HepG2 (cell line): ENCODE results near the gene TRANK1. TPM values are rescaled to one million over a fixed set of nuclear protein-coding genes. Genes with fewer than 3 reads are reported as not detected.
A peak's percentile ranks its signal among the peaks of the same experiment; 100 is the strongest.

Experiments
- ARHGAP35 ChIP-seq: sonication (generic); formaldehyde crosslinking; IDR thresholded peaks from 2 replicates; pipeline ENCODE4 v1.9.0; 2022; ENCODE audit warnings: mild to moderate bottlenecking, inconsistent platforms, moderate library complexity, missing genetic modification reagents, borderline replicate concordance
- ATF3 ChIP-seq: sonication (generic); formaldehyde crosslinking; IDR thresholded peaks from 2 replicates; pipeline ENCODE4 v1.4.0; 2020; ENCODE audit warnings: missing genetic modification reagents
- CENPT ChIP-seq: sonication (generic); formaldehyde crosslinking; IDR thresholded peaks from 2 replicates; pipeline ENCODE4 v1.8.0; 2022; ENCODE audit warnings: low read depth, mild to moderate bottlenecking, moderate library complexity, missing genetic modification reagents
- DNMT3B ChIP-seq: conservative IDR thresholded peaks from 2 replicates; pipeline ENCODE4 v1.6.1; 2016; ENCODE audit warnings: missing biosample characterization, control low read depth
- HNRNPL ChIP-seq: fragments of 200-400 bp; formaldehyde crosslinking; IDR thresholded peaks from 2 replicates; pipeline ENCODE4 v1.6.1; 2017; ENCODE audit warnings: mild to moderate bottlenecking, low read depth, low read length
- KDM2A ChIP-seq: sonication (generic); formaldehyde crosslinking; IDR thresholded peaks from 2 replicates; pipeline ENCODE4 v1.4.0; 2020; ENCODE audit warnings: low read depth, missing genetic modification reagents, borderline replicate concordance
- MBD4 ChIP-seq: IDR thresholded peaks from 2 replicates; pipeline ENCODE4 v1.6.1; 2012; ENCODE audit warnings: low read length, inconsistent platforms, borderline replicate concordance
- MED1 ChIP-seq: sonication (generic); formaldehyde crosslinking; IDR thresholded peaks from 2 replicates; pipeline ENCODE4 v1.4.0; 2020; ENCODE audit warnings: missing genetic modification reagents
- NAIF1 ChIP-seq: sonication (generic); formaldehyde crosslinking; IDR thresholded peaks from 2 replicates; pipeline ENCODE4 v1.5.0; 2020; ENCODE audit warnings: mild to moderate bottlenecking, missing genetic modification reagents, borderline replicate concordance
- PAWR ChIP-seq: sonication (generic); formaldehyde crosslinking; IDR thresholded peaks from 2 replicates; pipeline ENCODE4 v1.4.0; 2020; ENCODE audit warnings: missing genetic modification reagents, mild to moderate bottlenecking, borderline replicate concordance
- RXRB ChIP-seq: IDR thresholded peaks from 2 replicates; pipeline ENCODE4 v1.6.1; 2016; ENCODE audit warnings: borderline replicate concordance, missing genetic modification reagents, missing compliant biosample characterization
- U2AF2 ChIP-seq: fragments of 200-400 bp; formaldehyde crosslinking; IDR thresholded peaks from 2 replicates; pipeline ENCODE4 v1.6.1; 2017; ENCODE audit warnings: low read depth, mild to moderate bottlenecking, low read length
- ZBTB42 ChIP-seq: sonication (generic); formaldehyde crosslinking; IDR thresholded peaks from 2 replicates; pipeline ENCODE4 v1.5.0; 2020; ENCODE audit warnings: mild to moderate bottlenecking, missing genetic modification reagents
- ZNF33B ChIP-seq: sonication (generic); formaldehyde crosslinking; IDR thresholded peaks from 2 replicates; pipeline ENCODE4 v1.5.1; 2020; ENCODE audit warnings: mild to moderate bottlenecking, missing genetic modification reagents
- ZSCAN31 ChIP-seq: sonication (generic); formaldehyde crosslinking; IDR thresholded peaks from 2 replicates; pipeline ENCODE4 v1.5.0; 2020; ENCODE audit warnings: low read depth, mild to moderate bottlenecking, missing genetic modification reagents
- ZZZ3 ChIP-seq: sonication (generic); formaldehyde crosslinking; IDR thresholded peaks from 2 replicates; pipeline ENCODE4 v1.4.0; 2020; ENCODE audit warnings: missing genetic modification reagents, mild to moderate bottlenecking, borderline replicate concordance
- polyA plus RNA-seq, 8 experiments: library from polyadenylated mRNA; depleted of rRNA in 3 of 8; stranded (reverse) in 7 of 8; unstranded in 1 of 8; fragments of >200 nt; fragmentation: Illumina TruSeq in 4 of 8; extraction: Trizol in 4 of 8; gene quantifications; 2 replicates each; pipeline versions ENCODE4 v1.2.1 to v1.2.3, GENCODE V29; 2011 to 2016; ENCODE audit warnings: low read depth in 4 of 8, missing spikeins in 1 of 8, mixed read lengths in 1 of 8; ENCODE audit not compliant: insufficient read depth in 1 of 8
- total RNA-seq, 5 experiments: library from RNA; depleted of rRNA; stranded (reverse); fragments of >200 nt; fragmentation: Illumina TruSeq; extraction: Trizol; gene quantifications; 2 replicates each; pipeline ENCODE4 v1.2.3, GENCODE V29; 2016; ENCODE audit warnings: low read depth in 1 of 5
- TF ChIP-seq, protein P1 (sequence below): sonication (generic); formaldehyde crosslinking; conservative IDR thresholded peaks from 2 replicates; pipeline ENCODE4 v1.5.0; 2020; ENCODE audit warnings: missing genetic modification reagents
- TF ChIP-seq, protein P2 (sequence below): IDR thresholded peaks from 2 replicates; pipeline ENCODE4 v1.6.1; 2018; ENCODE audit warnings: missing genetic modification reagents
- TF ChIP-seq, protein P3 (sequence below): fragments of 450-650 bp; IDR thresholded peaks from 2 replicates; pipeline ENCODE4 v1.6.1; 2017; ENCODE audit warnings: mild to moderate bottlenecking
- TF ChIP-seq, protein P4 (sequence below): sonication (generic); formaldehyde crosslinking; IDR thresholded peaks from 2 replicates; pipeline ENCODE4 v1.5.1; 2020; ENCODE audit warnings: missing genetic modification reagents, mild to moderate bottlenecking, borderline replicate concordance

Gene TRANK1
- total and polyA plus RNA-seq, 2 of the 13 experiments (the other 11 are each of a cell fraction or from before 2014, with no cell fraction given): 0.13 to 0.32 TPM

DNA sequence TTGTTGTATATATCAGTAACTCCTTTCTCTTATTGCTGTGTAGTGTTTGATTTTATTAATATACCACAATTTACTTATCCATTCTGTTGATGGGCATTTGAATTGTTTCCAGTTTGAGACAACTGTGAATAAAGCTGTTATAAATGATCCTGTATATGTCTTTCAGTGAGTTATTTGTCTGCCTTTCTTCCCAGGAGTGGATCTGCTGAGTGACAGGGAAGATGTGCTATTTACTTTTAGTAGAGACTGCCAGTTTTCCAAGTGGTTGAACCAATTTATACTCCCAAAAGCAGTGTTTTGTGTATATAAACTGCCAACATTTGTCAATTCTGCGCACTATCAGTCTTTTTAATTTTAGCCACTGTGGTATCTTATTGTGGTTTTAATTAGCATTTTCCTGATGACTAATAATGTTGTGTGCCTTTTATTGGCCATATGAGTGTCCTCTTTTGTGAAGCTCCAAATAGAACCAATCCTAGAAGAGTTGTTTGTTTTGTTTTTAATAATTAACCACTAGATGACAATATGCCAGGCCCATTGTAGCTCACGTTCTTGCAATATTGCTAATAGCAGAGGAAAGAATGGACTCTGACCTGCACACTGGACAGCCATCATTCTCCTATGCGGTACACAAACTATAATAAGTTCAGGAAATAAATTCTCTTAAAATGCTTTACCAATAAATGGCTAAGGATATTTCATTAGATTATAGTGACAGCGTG, 25.3 kb downstream of the TRANK1 start (continued):
- TF ChIP-seq, protein P1, sequence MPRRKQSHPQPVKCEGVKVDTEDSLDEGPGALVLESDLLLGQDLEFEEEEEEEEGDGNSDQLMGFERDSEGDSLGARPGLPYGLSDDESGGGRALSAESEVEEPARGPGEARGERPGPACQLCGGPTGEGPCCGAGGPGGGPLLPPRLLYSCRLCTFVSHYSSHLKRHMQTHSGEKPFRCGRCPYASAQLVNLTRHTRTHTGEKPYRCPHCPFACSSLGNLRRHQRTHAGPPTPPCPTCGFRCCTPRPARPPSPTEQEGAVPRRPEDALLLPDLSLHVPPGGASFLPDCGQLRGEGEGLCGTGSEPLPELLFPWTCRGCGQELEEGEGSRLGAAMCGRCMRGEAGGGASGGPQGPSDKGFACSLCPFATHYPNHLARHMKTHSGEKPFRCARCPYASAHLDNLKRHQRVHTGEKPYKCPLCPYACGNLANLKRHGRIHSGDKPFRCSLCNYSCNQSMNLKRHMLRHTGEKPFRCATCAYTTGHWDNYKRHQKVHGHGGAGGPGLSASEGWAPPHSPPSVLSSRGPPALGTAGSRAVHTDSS: no peak
- TF ChIP-seq ATF3 (CRISPR knock-in tag): no peak
- no peak for TF ChIP-seq ZZZ3 (CRISPR knock-in tag)
- no peak for TF ChIP-seq ZNF33B (CRISPR knock-in tag)
- no peak for TF ChIP-seq MBD4
- no peak for TF ChIP-seq ZSCAN31 (CRISPR knock-in tag)
- TF ChIP-seq U2AF2: no peak
- TF ChIP-seq ZBTB42: no peak
- TF ChIP-seq, protein P2, sequence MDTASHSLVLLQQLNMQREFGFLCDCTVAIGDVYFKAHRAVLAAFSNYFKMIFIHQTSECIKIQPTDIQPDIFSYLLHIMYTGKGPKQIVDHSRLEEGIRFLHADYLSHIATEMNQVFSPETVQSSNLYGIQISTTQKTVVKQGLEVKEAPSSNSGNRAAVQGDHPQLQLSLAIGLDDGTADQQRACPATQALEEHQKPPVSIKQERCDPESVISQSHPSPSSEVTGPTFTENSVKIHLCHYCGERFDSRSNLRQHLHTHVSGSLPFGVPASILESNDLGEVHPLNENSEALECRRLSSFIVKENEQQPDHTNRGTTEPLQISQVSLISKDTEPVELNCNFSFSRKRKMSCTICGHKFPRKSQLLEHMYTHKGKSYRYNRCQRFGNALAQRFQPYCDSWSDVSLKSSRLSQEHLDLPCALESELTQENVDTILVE (CRISPR knock-in tag): no peak
- TF ChIP-seq DNMT3B (CRISPR knock-in tag): 0 out of 2 replicates have a peak, but pooled peaks have one; percentile 47
- TF ChIP-seq CENPT (CRISPR knock-in tag): no peak
- TF ChIP-seq MED1: 0 out of 2 replicates have a peak, but pooled peaks have one; percentile 35
- TF ChIP-seq, protein P3, sequence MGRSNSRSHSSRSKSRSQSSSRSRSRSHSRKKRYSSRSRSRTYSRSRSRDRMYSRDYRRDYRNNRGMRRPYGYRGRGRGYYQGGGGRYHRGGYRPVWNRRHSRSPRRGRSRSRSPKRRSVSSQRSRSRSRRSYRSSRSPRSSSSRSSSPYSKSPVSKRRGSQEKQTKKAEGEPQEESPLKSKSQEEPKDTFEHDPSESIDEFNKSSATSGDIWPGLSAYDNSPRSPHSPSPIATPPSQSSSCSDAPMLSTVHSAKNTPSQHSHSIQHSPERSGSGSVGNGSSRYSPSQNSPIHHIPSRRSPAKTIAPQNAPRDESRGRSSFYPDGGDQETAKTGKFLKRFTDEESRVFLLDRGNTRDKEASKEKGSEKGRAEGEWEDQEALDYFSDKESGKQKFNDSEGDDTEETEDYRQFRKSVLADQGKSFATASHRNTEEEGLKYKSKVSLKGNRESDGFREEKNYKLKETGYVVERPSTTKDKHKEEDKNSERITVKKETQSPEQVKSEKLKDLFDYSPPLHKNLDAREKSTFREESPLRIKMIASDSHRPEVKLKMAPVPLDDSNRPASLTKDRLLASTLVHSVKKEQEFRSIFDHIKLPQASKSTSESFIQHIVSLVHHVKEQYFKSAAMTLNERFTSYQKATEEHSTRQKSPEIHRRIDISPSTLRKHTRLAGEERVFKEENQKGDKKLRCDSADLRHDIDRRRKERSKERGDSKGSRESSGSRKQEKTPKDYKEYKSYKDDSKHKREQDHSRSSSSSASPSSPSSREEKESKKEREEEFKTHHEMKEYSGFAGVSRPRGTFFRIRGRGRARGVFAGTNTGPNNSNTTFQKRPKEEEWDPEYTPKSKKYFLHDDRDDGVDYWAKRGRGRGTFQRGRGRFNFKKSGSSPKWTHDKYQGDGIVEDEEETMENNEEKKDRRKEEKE: no peak
- 0 out of 2 replicates have a peak, but pooled peaks have one; percentile 23 for TF ChIP-seq RXRB (CRISPR knock-in tag)
- TF ChIP-seq NAIF1 (CRISPR knock-in tag): no peak
- TF ChIP-seq HNRNPL: no peak
- TF ChIP-seq ARHGAP35: no peak
- TF ChIP-seq KDM2A (CRISPR knock-in tag): no peak
- TF ChIP-seq, protein P4, sequence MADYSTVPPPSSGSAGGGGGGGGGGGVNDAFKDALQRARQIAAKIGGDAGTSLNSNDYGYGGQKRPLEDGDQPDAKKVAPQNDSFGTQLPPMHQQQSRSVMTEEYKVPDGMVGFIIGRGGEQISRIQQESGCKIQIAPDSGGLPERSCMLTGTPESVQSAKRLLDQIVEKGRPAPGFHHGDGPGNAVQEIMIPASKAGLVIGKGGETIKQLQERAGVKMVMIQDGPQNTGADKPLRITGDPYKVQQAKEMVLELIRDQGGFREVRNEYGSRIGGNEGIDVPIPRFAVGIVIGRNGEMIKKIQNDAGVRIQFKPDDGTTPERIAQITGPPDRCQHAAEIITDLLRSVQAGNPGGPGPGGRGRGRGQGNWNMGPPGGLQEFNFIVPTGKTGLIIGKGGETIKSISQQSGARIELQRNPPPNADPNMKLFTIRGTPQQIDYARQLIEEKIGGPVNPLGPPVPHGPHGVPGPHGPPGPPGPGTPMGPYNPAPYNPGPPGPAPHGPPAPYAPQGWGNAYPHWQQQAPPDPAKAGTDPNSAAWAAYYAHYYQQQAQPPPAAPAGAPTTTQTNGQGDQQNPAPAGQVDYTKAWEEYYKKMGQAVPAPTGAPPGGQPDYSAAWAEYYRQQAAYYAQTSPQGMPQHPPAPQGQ (CRISPR knock-in tag): no peak
- TF ChIP-seq PAWR: no peak
